ENCODE measurements around the gene UPP1.

Gene UPP1

GRCh38 chr7:48101968-48102367 is 12.9 kb downstream of the UPP1 start:
- peaks cover 83% of the 10 kb centered on the region for H3K36me3 ChIP-seq

DNA sequence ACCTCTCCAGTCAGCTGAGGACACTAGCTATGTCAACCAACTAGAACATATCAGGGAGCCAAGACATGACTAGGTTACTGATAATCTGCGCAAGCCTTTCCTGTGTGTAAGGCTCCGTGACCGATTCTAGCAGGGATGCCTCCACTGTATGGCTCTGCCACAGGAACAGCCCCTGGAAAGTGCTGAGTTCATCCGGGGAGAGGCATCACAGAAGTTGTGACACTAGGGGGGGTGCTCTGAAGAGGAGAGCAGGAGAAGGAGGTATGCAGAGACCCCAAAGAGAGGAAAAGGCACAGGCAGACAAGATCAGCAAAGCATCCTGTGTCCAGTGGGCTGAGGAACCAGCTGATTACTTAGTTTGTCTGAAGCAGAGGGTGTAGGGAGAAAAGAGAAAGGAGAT is 13.5 kb downstream of the UPP1 start:
- Histone ChIP-seq H3K27me3 (no peaks in the 10 kb centered on the region), H3K27ac (no peak overlapping the region), H3K36me3 (peaks cover 89% of the 10 kb centered on the region), H3K9me3 (no peaks in the 10 kb centered on the region), H3K4me1 (ENCODE audit: control insufficient read depth in 1 of 2, insufficient read depth in 1 of 2, low read depth in 1 of 2, low read length in 1 of 2) (peaks cover 22 to 27% of the 10 kb centered on the region in 2 experiments), H3K4me3 (ENCODE audit: low read depth in 1 of 2, low read length in 1 of 2) (no peak overlapping the region)
- no peak for TF ChIP-seq CTCF (IDR thresholded peaks at IDR 0.05)

More at GRCh38 chr7:48101968-48102367, 12.9 kb downstream of the UPP1 start:
- no peak overlapping the region for H3K4me3 ChIP-seq (ENCODE audit: low read depth in 1 of 2, low read length in 1 of 2)
- no peak overlapping the region for H3K27ac ChIP-seq
- H3K27me3 ChIP-seq, result no peaks in the 10 kb centered on the region
- peaks cover 27 to 33% of the 10 kb centered on the region in 2 experiments for H3K4me1 ChIP-seq (ENCODE audit: control insufficient read depth in 1 of 2, insufficient read depth in 1 of 2, low read depth in 1 of 2, low read length in 1 of 2)
- TF ChIP-seq CTCF (IDR thresholded peaks at IDR 0.05), result no peak
- no peaks in the 10 kb centered on the region for H3K9me3 ChIP-seq

DNA sequence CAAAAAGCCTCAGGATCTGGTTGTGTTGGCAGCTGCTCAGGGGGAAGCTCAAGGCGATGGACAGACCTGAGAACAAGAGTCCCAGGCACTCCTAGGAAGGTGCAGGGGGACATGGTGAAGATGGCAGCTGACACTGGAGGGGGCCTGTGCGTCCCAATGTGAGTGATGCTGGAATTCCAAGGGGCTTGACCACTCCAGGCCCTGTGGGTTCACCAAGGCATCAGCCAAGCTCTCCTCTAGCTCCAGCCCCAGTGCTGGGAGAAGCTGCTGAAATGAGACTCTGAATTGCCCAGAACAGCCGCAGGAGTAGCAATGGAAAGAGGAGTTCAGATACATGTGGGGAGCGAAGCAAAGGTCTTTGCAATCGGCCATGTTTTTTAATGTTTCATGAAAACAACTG is 16.0 kb downstream of the UPP1 start:
- Histone ChIP-seq H3K27ac (no peak overlapping the region), H3K36me3 (peaks cover 94% of the 10 kb centered on the region), H3K4me3 (ENCODE audit: low read depth in 1 of 2, low read length in 1 of 2) (no peak overlapping the region), H3K9me3 (no peaks in the 10 kb centered on the region), H3K4me1 (ENCODE audit: control insufficient read depth in 1 of 2, insufficient read depth in 1 of 2, low read depth in 1 of 2, low read length in 1 of 2) (peaks cover 1 to 5% of the 10 kb centered on the region in 2 experiments), H3K27me3 (no peaks in the 10 kb centered on the region)
- TF ChIP-seq CTCF (IDR thresholded peaks at IDR 0.05), result no peak

- Histone ChIP-seq H3K9me3 (no peaks in the 10 kb centered on the region), H3K4me3 (ENCODE audit: low read depth in 1 of 2, low read length in 1 of 2) (no peak overlapping the region), H3K4me1 (ENCODE audit: control insufficient read depth in 1 of 2, insufficient read depth in 1 of 2, low read depth in 1 of 2, low read length in 1 of 2) (peaks cover 8% of the 10 kb centered on the region in 2 experiments), H3K27me3 (no peaks in the 10 kb centered on the region), H3K27ac (no peak overlapping the region), H3K36me3 (peaks cover 75% of the 10 kb centered on the region)
- no peak for TF ChIP-seq CTCF (IDR thresholded peaks at IDR 0.05)
Observed at GRCh38 chr7:48106906-48107659, 18.0 kb downstream of the UPP1 start.

DNA sequence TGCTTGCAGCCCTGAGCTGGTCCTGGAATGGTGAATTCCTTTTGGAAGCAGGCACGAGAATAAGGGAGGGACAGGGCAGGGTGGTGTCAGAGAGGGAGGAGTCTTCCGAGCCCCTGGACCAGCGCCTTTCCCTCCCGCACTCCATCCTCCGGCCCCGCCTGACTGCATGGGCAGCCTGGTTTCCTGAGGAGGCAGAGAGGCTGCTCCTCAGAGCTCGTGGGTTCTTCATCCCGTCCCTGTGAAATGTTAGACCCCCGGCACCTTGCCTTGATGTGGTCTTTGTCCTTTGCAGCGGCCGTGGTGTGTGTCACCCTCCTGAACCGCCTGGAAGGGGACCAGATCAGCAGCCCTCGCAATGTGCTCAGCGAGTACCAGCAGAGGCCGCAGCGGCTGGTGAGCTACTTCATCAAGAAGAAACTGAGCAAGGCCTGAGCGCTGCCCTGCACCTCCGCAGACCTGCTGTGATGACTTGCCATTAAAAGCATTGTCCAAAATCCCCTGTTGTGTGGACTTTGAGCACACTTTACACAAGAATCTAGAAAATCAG is 18.9 kb downstream of the UPP1 start:
- Histone ChIP-seq H3K27me3 (no peaks in the 10 kb centered on the region), H3K36me3 (peaks cover 66% of the 10 kb centered on the region), H3K9me3 (no peaks in the 10 kb centered on the region), H3K4me3 (ENCODE audit: low read depth in 1 of 2, low read length in 1 of 2) (no peak overlapping the region), H3K4me1 (ENCODE audit: control insufficient read depth in 1 of 2, insufficient read depth in 1 of 2, low read depth in 1 of 2, low read length in 1 of 2) (peaks cover 8% of the 10 kb centered on the region in 2 experiments), H3K27ac (no peak overlapping the region)
- TF ChIP-seq CTCF (IDR thresholded peaks at IDR 0.05), result no peak

Measured in neutrophil (primary cell).